H7 (cell line): ENCODE measurements around the gene TACSTD2. TPM values are rescaled to one million over a fixed set of nuclear protein-coding genes. Genes with fewer than 3 reads are reported as not detected.
"Not testable (repeated sequence)": the region's sequence is repeated elsewhere in the genome, so short reads cannot be mapped to it uniquely, and the experiment has no call there.

Experiments used
- DNase-seq: peaks from one replicate; pipeline ENCODE4 v3.0.0; 2012
- H3K27me3 ChIP-seq: 2 replicates; pipeline ENCODE4 v1.6.0; 2011; ENCODE audit warnings: mild to moderate bottlenecking, low read length; ENCODE audit not compliant: control insufficient read depth, insufficient read depth
- H3K36me3 ChIP-seq: replicated peaks from 2 replicates; pipeline ENCODE4 v1.5.1; 2011; ENCODE audit warnings: low read length; ENCODE audit not compliant: control insufficient read depth, insufficient read depth
- H3K4me3 ChIP-seq: 2 replicates; pipeline ENCODE4 v1.5.1; 2011; ENCODE audit warnings: low read depth, mild to moderate bottlenecking, control low read depth, low read length, moderate library complexity; ENCODE audit not compliant: insufficient read depth
- total RNA-seq: library from RNA; depleted of rRNA; stranded (reverse); fragments of >200 nt; shearing (Covaris generic); gene quantifications from 2 replicates; pipeline ENCODE4 v1.2.3, GENCODE V29; 2014

The TACSTD2 gene
- total RNA-seq, 1 experiment from 2014 or later = 0.14 TPM

DNA sequence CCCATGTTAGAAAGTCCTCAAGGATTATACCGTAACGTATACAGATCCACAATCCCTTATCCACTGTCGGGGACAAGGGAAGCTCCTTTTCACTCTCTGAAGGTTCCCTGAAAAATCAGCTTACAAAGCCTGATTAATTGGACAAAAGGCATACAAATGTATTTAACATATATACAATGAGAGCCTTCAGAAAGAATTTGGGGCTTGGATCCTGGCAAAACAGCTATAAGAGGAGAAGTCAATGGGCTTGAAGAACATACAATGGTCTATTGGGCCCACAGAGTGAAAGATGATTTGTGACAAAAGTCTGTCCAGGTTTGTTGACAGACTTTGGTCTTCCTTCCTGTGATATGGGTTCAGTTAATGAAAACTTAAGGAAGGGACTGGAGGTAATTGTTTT lies 10.7 kb downstream of the TACSTD2 start:
- Histone ChIP-seq H3K27me3 (no peaks in the 10 kb centered on the region), H3K36me3 (no peaks in the 10 kb centered on the region), H3K4me3 (no peak overlapping the region)
- no peak for DNase-seq

DNA sequence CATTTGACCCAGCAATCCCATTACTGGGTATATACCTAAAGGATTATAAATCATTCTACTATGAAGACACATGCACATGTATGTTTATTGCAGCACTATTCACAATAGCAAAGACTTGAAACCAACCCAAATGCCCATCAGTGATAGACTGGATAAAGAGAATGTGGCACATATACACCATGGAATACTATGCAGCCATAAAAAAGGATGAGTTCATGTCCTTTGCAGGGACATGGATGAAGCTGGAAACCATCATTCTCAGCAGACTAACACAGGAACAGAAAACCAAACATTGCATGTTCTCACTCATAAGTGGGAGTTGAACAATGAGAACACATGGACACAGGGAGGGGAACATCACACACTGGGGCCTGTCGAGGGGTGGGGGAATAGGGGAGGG lies 13.3 kb downstream of the TACSTD2 start:
- not testable (repeated sequence) for H3K36me3 ChIP-seq, H3K4me3 ChIP-seq, DNase-seq, H3K27me3 ChIP-seq

DNA sequence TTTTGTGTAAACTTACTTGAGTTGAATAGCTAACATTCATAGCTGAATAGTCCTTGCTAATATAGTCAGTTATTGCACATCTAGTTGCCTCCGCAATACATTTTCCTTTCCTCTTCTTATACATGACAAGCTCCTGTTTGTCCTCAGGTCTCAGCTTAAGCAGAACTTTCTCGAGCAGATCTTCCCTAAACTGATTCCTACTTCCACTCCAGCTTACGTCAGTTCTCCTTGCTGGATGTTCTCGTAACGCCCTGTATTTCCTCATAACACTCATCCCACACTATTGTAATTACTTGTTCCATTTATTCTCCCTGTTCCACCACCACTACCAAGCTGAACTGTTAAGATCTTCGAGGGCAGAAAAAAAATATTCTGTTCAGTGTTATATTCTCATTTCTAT lies 15.4 kb downstream of the TACSTD2 start:
- H3K36me3 ChIP-seq = no peaks in the 10 kb centered on the region
- DNase-seq = no peak
- H3K27me3 ChIP-seq = no peaks in the 10 kb centered on the region
- H3K4me3 ChIP-seq = no peak overlapping the region

GRCh38 chr1:58555393-58555792 lies 21.7 kb downstream of the TACSTD2 start:
- no peak for DNase-seq
- Histone ChIP-seq H3K4me3 (no peak overlapping the region), H3K27me3 (no peaks in the 10 kb centered on the region; the same call in 1 of the 2 replicates), H3K36me3 (no peaks in the 10 kb centered on the region)

DNA sequence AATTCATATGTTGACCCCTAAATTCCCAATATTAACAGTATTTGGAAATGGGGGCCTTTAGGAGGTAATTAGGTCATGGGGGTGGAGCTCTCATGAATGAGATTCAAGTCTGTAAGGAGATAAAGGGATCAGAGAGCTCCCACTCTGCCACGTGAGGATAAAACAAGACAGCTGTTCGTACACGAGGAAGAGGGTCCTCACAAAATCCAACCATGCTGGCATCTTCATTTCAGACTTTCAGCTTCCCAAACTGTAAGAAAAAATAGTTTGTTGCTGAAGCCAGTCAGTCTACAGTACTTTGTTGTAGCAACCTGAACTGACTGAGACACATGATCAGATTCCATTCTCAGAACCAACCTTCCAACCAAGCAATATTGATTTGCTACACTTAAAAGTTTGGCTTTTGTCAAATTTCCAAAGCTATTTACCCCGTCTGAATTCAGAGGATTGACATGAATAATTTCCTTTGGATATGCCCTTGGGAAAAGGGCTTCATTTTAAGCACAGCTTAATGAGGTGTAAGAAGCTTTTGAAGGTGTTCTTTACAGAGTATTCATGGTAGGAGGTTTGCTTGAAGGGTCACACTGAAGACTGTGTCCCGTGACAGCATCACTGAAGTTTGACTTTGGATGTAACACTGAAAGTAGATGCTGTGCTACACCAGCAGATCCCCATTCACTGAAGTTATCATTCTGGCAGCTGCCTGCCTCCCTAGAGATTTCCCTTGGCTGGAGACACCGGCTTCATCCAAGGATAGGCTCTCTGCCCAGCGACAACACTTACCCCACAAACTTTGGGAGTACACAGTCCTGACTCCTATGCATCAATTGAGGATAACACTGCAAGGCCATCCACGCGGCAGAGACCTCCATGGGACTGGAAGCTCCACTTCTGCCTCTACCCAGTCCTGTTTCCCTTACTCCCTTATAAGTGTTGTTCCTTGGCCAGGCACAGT lies 25.6 kb downstream of the TACSTD2 start:
- H3K36me3 ChIP-seq = no peaks in the 10 kb centered on the region
- H3K4me3 ChIP-seq = no peak overlapping the region
- DNase-seq = no peak
- no peaks in the 10 kb centered on the region; the same call in 1 of the 2 replicates for H3K27me3 ChIP-seq

- H3K36me3 ChIP-seq, DNase-seq, H3K4me3 ChIP-seq, H3K27me3 ChIP-seq: not testable (repeated sequence)
These were observed 27.8 kb downstream of the TACSTD2 start for GRCh38 chr1:58549291-58549690.

DNA sequence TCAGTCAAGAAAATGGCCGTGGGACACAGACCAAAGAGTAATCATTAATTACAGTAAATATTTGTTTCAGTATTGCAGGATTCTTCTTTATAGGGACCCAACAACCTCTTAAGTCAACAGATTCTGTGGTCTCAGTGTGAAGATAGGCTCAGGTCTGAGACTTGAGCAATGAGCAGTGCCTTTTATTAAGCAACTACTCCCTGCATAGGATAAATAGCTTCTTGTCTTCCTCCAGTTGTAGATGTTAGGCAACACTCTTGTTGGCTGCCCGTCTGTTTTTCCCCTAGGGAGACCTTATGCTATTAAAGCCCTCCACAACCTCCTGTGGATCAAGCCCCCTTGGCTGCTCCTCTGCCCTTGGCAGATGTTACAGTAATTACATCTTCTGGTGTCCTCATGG lies 28.7 kb downstream of the TACSTD2 start:
- H3K27me3 ChIP-seq = no peaks in the 10 kb centered on the region; the same call in 1 of the 2 replicates
- no peak overlapping the region for H3K4me3 ChIP-seq
- no peak for DNase-seq

DNA sequence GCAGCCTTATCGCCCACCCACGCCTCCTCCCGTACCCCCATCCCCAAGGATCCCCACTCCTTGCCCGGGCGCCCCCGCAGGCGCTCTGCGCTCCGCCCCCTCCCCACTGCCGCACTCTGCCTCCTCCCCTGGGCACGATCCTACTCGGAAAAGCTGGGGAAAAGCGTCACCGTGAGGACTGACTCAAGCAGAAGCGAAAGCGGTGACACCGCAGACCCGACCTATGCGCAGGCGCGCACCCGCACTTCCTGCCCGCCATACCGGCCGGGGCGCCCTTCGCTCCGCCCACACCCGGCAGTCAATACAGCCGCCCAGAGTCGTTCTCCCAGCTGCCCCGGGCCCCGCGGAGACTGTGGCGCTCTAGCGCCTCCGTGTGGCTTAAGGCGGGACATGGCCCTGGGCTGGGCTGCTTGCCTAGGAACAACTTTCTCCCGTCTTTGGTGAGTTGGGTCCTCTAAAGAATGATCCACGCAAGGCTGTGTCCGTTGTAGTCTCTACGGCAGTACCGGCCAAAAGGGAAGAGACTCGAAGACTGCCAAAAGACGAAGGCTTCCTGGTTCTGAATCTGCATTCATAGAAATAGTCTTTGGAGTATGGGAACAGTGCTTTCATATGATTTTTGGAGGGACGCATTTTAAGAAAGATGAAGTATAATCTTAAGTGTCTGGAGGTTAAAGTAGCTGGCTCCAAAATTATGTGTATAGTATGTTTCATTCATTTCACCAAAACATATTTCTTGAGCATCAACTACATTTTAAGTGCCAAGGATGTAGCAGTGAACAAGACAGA lies 30.3 kb downstream of the TACSTD2 start, which contains the start of gene OMA1:
OMA1 (minus strand) TSS at position 207 of the 789 bp plus-strand sequence. CDS start 7,432 bp downstream, outside the sequence.
- peak; percentile 97 for DNase-seq
- Histone ChIP-seq H3K36me3 (no peaks in the 10 kb centered on the region), H3K27me3 (no peaks in the 10 kb centered on the region; the same call in 1 of the 2 replicates), H3K4me3 (peak within 1 kb of the TSS; percentile 78)

More for the DNA sequence above, 28.7 kb downstream of the TACSTD2 start:
- H3K36me3 ChIP-seq = no peaks in the 10 kb centered on the region

DNA sequence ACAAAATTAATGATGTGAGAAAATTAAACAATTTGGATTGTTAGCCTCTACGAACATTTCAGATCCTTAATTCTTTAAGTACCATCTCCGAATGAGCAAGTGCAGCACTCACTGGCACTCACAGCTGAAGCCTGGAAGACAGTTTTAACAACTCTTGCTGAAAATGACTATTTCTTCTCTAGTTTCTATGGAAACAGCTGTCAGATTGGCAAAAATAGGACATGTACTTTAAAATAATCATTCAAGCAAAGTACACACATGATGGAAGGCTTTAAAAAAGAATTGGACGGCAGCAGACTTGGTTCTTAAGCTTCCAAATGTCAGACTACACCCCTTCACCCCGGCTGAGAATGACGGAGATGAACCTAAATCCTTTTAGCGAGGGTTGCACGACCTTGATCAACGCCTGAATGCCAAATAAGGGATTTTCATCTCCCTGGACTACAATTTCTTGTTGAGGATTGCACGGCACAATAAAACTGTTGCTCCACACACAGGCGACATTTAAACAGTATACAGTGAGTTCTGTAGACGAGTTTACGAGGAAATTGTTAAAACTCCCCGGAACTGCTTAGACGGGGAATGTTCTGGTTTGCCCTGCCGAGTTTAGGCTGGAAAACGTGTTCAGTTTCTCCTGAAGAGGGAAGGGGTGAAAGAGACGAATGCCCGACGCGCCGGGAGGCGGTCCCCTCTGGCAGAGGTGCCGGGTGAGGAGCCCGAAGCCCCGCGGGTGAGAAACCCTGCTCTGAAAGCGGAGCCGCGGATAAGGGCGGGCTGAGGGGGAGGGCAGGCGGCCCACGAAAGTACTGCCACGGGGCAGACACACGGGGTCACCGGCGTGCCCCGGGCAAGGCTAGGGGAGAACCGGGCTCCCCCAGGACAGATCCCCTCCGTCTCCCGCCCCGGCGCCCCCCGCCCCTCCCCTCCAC lies 31.2 kb downstream of the TACSTD2 start:
- DNase-seq = peak; percentile 18
- Histone ChIP-seq H3K36me3 (no peaks in the 10 kb centered on the region), H3K27me3 (no peaks in the 10 kb centered on the region; the same call in 1 of the 2 replicates), H3K4me3 (peak overlapping the region; percentile 78)

- no peaks in the 10 kb centered on the region for H3K36me3 ChIP-seq
- no peaks in the 10 kb centered on the region for H3K27me3 ChIP-seq
- DNase-seq = no peak
These were observed 33.8 kb downstream of the TACSTD2 start for GRCh38 chr1:58543260-58543659.

DNA sequence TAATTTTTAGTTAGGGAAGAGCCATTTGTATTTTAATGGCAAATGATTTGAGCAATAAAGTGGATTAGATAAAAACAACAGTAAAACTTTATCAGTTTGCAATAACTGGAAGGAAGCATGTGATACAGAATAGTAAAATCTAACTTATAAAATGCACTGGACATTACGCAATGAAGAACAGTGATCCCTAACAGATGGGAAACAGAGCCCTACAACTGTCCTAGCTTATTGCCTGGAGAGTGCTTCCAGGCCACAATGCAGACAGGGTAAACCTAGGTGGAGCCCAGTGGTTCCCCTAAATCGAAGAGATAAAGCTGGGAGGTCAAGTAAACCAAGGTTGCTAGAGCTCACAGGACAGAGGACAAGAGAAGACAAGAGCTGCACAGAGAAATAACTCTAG lies 37.5 kb downstream of the TACSTD2 start:
- no peaks in the 10 kb centered on the region for H3K36me3 ChIP-seq
- DNase-seq = no peak
- no peak overlapping the region for H3K4me3 ChIP-seq
- no peaks in the 10 kb centered on the region for H3K27me3 ChIP-seq

More at GRCh38 chr1:58543260-58543659, 33.8 kb downstream of the TACSTD2 start:
- H3K4me3 ChIP-seq = no peak overlapping the region

- DNase-seq = no peak
- Histone ChIP-seq H3K36me3 (no peaks in the 10 kb centered on the region), H3K4me3 (no peak overlapping the region), H3K27me3 (no peaks in the 10 kb centered on the region)
These were observed 38.2 kb downstream of the TACSTD2 start for GRCh38 chr1:58538821-58539220.

- H3K36me3 ChIP-seq, H3K27me3 ChIP-seq, H3K4me3 ChIP-seq, DNase-seq: not testable (repeated sequence)
These were observed 45.2 kb downstream of the TACSTD2 start for GRCh38 chr1:58531842-58532241.

DNA sequence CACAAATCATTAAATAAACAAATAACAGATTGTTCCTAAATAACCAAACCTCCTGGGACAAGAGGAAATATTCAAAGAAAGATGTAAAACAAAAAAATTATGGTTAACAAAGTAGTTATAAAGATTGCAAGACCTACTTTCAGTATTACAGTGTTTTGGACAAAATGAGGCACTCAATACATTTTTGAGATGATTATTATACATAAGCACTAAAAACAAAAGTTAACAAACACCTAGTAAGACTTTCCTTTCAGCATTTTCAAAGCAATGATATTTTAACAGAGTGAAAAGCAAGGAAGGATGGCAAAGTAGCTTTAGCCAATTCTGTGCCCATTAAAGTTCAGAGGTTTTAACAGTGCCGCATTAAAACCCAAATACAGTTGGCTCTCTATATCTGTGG lies 47.8 kb downstream of the TACSTD2 start:
- Histone ChIP-seq H3K36me3 (no peaks in the 10 kb centered on the region), H3K27me3 (no peaks in the 10 kb centered on the region), H3K4me3 (no peak overlapping the region)
- DNase-seq = no peak
